PC-3 (cell line): ENCODE results near the gene CIB4. TPM values are rescaled to one million over a fixed set of nuclear protein-coding genes. Genes with fewer than 3 reads are reported as not detected.

Experiments used
- ATAC-seq: fragments of 200-7000 bp; cut with Tn5 transposase; 2 replicates; pipeline ENCODE4 v1.9.1; 2020; ENCODE audit warnings: mild to moderate bottlenecking, moderate library complexity
- BruUV-seq: library from RNA; stranded (reverse); fragments of 400-500 nt; replicated peaks from 2 replicates; lab custom pipeline; 2021; lab: Mats Ljungman, UMichigan
- CTCF ChIA-PET: fragments of 300-600 bp; sonication (Branson Sonifier 250); formaldehyde crosslinking; loops from one replicate; lab custom pipeline; 2022; ENCODE audit warnings: antibody characterized with exemption; lab: Charles Lee
- POLR2A ChIA-PET: fragments of 300-600 bp; sonication (Branson Sonifier 250); formaldehyde crosslinking; loops from one replicate; lab custom pipeline; 2022; ENCODE audit warnings: antibody characterized with exemption; ENCODE audit not compliant: unreplicated experiment; lab: Charles Lee
- DNase-seq: peaks from one replicate; pipeline ENCODE4 v3.0.0-alpha.2; 2015
- H2AFZ ChIP-seq: fragments of 300-600 bp; sonication (generic); 2 replicates; pipeline ENCODE4 v1.6.0; 2016; ENCODE audit warnings: antibody characterized with exemption, low read length
- H3F3A ChIP-seq: fragments of 300-600 bp; sonication (generic); one replicate; pipeline ENCODE4 v1.6.0; 2017; ENCODE audit warnings: antibody characterized with exemption, low read length, control low read depth, mild to moderate bottlenecking; ENCODE audit not compliant: unreplicated experiment
- H3K27ac ChIP-seq: fragments of 300-600 bp; sonication (generic); 2 replicates; pipeline ENCODE4 v1.5.1; 2016; ENCODE audit warnings: mild to moderate bottlenecking, low read length
- H3K27me3 ChIP-seq: fragments of 300-600 bp; sonication (generic); 2 replicates; pipeline ENCODE4 v1.6.1; 2016; ENCODE audit warnings: low read length, mixed read lengths
- H3K36me3 ChIP-seq: fragments of 300-600 bp; sonication (generic); 2 replicates; pipeline ENCODE4 v1.6.1; 2016; ENCODE audit warnings: low read depth, mixed run types, low read length, mixed read lengths
- H3K4me1 ChIP-seq: fragments of 300-600 bp; sonication (generic); 2 replicates; pipeline ENCODE4 v1.5.1; 2016; ENCODE audit warnings: low read length; ENCODE audit not compliant: insufficient read depth
- H3K4me2 ChIP-seq: fragments of 300-600 bp; sonication (generic); 2 replicates; pipeline ENCODE4 v1.6.0; 2016; ENCODE audit warnings: low read length
- H3K4me3 ChIP-seq: fragments of 300-600 bp; sonication (generic); 2 replicates; pipeline ENCODE4 v1.5.1; 2016; ENCODE audit warnings: mild to moderate bottlenecking, low read length, mixed read lengths
- H3K79me2 ChIP-seq: fragments of 300-600 bp; sonication (generic); 2 replicates; pipeline ENCODE4 v1.6.1; 2017; ENCODE audit warnings: low read length, mixed read lengths
- H3K9ac ChIP-seq: fragments of 300-600 bp; sonication (generic); 2 replicates; pipeline ENCODE4 v1.6.0; 2016; ENCODE audit warnings: mild to moderate bottlenecking, low read length
- H3K9me2 ChIP-seq: fragments of 300-600 bp; sonication (generic); replicated peaks from 2 replicates; pipeline ENCODE4 v1.6.1; 2016; ENCODE audit warnings: mixed run types, low read length, mixed read lengths
- H3K9me3 ChIP-seq: fragments of 300-600 bp; sonication (generic); 2 replicates; pipeline ENCODE4 v1.6.1; 2016; ENCODE audit warnings: low read length, mixed read lengths
- H4K20me1 ChIP-seq: fragments of 300-600 bp; sonication (generic); 2 replicates; pipeline ENCODE4 v1.6.1; 2016; ENCODE audit warnings: low read length, mixed read lengths
- EZH2 ChIP-seq: fragments of 300-600 bp; sonication (generic); IDR thresholded peaks from one replicate; pipeline ENCODE4 v1.6.1; 2017; ENCODE audit warnings: antibody characterized with exemption, mild to moderate bottlenecking, low read length; ENCODE audit not compliant: unreplicated experiment
- EZH2phosphoT487 ChIP-seq: fragments of 300-600 bp; sonication (generic); IDR thresholded peaks from 2 replicates; pipeline ENCODE4 v1.6.1; 2018; ENCODE audit warnings: mild to moderate bottlenecking, antibody characterized with exemption, low read length, borderline replicate concordance
- intact Hi-C: fragments of 100-400 bp; cut with micrococcal nuclease; formaldehyde crosslinking; loops from 2 replicates; pipeline ENCODE4 v1.9.0; 2023
- total RNA-seq: library from RNA; depleted of rRNA; stranded (reverse); fragments of >200 nt; gene quantifications from 2 replicates; pipeline ENCODE4 v1.2.3, GENCODE V29; 2014
- TF ChIP-seq, protein P1 (sequence below): fragments of 300-600 bp; sonication (generic); conservative IDR thresholded peaks from 2 replicates; pipeline ENCODE4 v1.5.1; 2017; ENCODE audit warnings: antibody characterized with exemption, low read depth, mild to moderate bottlenecking, low read length

CIB4 gene
- total RNA-seq, 1 experiment from 2014 or later = not detected

DNA sequence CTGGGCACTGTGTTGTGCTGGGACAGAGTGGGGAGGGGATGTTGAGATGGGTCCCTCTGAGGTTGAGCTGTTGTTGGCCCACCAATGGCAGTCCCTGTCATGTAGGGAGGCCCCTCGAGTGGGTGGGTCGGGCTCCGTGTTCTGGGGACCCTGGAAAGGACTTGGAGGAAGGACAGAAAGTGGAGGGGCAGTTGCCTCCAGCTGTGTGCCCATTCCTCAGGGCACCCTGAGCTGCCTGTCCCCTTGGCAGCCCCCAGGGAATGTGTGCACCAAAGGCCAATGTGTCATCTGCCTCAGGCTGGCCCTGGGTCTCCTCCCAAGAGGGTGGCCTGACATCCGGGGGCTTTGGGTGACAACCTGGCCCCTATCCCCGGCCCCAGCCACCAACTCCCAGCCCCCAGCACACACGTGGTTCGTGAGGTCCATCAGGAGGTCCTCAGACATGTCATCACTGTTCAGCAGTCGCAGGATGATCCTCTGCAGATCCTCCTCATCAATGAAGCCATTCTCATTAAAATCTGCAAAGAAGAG lies 57.7 kb downstream of the CIB4 start:
- no peaks in the 10 kb centered on the region for H3F3A ChIP-seq
- TF ChIP-seq, protein P1, sequence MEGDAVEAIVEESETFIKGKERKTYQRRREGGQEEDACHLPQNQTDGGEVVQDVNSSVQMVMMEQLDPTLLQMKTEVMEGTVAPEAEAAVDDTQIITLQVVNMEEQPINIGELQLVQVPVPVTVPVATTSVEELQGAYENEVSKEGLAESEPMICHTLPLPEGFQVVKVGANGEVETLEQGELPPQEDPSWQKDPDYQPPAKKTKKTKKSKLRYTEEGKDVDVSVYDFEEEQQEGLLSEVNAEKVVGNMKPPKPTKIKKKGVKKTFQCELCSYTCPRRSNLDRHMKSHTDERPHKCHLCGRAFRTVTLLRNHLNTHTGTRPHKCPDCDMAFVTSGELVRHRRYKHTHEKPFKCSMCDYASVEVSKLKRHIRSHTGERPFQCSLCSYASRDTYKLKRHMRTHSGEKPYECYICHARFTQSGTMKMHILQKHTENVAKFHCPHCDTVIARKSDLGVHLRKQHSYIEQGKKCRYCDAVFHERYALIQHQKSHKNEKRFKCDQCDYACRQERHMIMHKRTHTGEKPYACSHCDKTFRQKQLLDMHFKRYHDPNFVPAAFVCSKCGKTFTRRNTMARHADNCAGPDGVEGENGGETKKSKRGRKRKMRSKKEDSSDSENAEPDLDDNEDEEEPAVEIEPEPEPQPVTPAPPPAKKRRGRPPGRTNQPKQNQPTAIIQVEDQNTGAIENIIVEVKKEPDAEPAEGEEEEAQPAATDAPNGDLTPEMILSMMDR = no peak
- TF ChIP-seq EZH2 = no peak
- TF ChIP-seq EZH2phosphoT487 = no peak

DNA sequence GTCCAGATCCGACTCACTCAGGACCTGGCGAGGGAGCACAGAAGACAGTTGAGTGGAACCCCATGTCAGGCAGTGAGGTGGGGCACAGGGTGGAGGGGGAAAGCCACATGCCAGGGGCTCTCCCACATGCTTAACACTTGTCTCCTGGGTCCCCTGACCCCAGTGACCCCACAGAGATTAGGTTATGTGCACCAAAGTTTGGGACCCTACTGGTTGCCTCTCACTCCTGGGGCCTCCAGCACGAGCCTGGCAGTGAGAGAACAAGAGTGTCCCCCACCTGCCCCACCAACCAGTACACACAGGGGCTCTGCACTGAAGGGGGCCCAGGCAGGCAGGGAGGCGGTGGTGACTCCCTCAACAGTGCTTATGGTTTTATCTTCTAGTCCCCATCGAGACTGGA lies 58.3 kb downstream of the CIB4 start:
- DNase-seq (no peak), ATAC-seq (no peak)
- H2AFZ ChIP-seq = no peak overlapping the region
- H3K9me3 ChIP-seq = no peaks in the 10 kb centered on the region
- TF ChIP-seq EZH2 (no peak), EZH2phosphoT487 (no peak)
- TF ChIP-seq, protein P1 = no peak
- H4K20me1 ChIP-seq = no peaks in the 10 kb centered on the region
- H3K36me3 ChIP-seq = no peaks in the 10 kb centered on the region
- H3K4me3 ChIP-seq = no peak overlapping the region
- no peaks in the 10 kb centered on the region for H3F3A ChIP-seq
- H3K4me1 ChIP-seq = no peaks in the 10 kb centered on the region
- H3K4me2 ChIP-seq = no peak overlapping the region
- H3K27ac ChIP-seq = no peak overlapping the region
- no TSS peak for BruUV-seq
- intact Hi-C loops = no loop called here
- peaks cover 85% of the 10 kb centered on the region for H3K27me3 ChIP-seq
- no peaks in the 10 kb centered on the region for H3K79me2 ChIP-seq
- ChIA-PET CTCF (no interaction called here), POLR2A (no interaction called here)
- H3K9ac ChIP-seq = no peak overlapping the region
- no peaks in the 10 kb centered on the region for H3K9me2 ChIP-seq

More for the DNA sequence above, 57.7 kb downstream of the CIB4 start:
- Histone ChIP-seq H3K9ac (no peak overlapping the region), H3K79me2 (no peaks in the 10 kb centered on the region), H3K4me3 (no peak overlapping the region), H3K9me2 (no peaks in the 10 kb centered on the region), H3K9me3 (no peaks in the 10 kb centered on the region), H3K36me3 (no peaks in the 10 kb centered on the region), H3K4me2 (no peak overlapping the region), H3K4me1 (no peaks in the 10 kb centered on the region), H3K27ac (no peak overlapping the region), H4K20me1 (no peaks in the 10 kb centered on the region), H2AFZ (no peak overlapping the region), H3K27me3 (peaks cover 90% of the 10 kb centered on the region)
- intact Hi-C loops = no loop called here
- POLR2A ChIA-PET = no interaction called here
- ATAC-seq (no peak), DNase-seq (no peak)
- BruUV-seq = no TSS peak
- CTCF ChIA-PET = no interaction called here

DNA sequence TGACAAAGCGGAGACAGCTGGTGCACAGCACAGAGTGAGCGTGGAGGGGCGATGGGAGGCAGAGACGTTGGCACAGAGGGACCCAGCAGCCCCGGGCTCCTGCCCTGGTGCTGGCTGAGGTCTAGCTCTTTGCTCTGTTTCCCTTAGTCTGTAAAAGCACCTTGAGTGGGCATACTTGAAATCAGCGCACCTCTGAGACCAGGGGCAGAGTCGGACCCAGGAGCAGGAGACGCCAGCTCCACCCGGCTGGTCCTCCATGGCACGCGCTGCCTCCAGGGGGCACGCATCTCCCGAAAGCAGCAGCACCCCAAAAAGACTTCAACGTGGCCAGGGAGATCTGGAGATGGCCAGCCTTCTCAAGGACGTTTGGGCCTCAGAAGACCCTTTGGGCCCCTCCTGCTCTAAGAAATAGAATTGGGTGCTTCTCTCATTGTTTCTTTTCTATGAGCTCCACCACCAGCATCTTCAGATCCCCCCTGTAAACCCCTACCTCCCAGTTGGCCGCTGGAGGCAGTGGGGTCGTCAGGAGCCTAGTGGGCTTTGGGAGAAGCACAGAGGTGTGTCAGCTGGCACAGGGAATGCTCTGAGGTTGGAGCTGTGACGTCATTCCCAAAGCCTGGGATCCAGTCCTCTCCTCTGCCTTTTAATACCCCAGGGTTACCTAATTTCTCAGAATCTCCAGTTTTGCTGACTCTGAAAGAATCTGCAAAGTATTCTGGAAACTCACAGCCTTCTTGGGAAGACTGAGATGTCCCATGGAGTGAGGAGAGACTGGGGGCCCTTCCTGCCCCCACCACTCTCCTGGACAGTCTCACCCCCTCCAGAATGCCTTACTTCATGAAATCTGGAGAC lies 58.9 kb downstream of the CIB4 start:
- H3K27me3 ChIP-seq = peaks cover 82% of the 10 kb centered on the region
- no peak overlapping the region for H3K27ac ChIP-seq
- H2AFZ ChIP-seq = no peak overlapping the region
- ChIA-PET CTCF (interaction anchor here (1.1 kb wide), 1 partner anchor 163 kb away, joined by 3 read pairs; no protein-coding TSS in a partner anchor), POLR2A (no interaction called here)
- no peaks in the 10 kb centered on the region for H3K79me2 ChIP-seq
- H3K9ac ChIP-seq = no peak overlapping the region
- no peak overlapping the region for H3K4me2 ChIP-seq
- H4K20me1 ChIP-seq = no peaks in the 10 kb centered on the region
- intact Hi-C loops = no loop called here
- TF ChIP-seq, protein P1 = no peak
- TF ChIP-seq EZH2phosphoT487 (no peak), EZH2 (no peak)
- H3K9me2 ChIP-seq = no peaks in the 10 kb centered on the region
- ATAC-seq (no peak), DNase-seq (no peak)
- no peaks in the 10 kb centered on the region for H3F3A ChIP-seq
- no peaks in the 10 kb centered on the region for H3K36me3 ChIP-seq
- H3K4me3 ChIP-seq = no peak overlapping the region
- H3K9me3 ChIP-seq = no peaks in the 10 kb centered on the region
- H3K4me1 ChIP-seq = no peaks in the 10 kb centered on the region
- BruUV-seq = no TSS peak
